Measurements from ENCODE around the gene TBXA2R. TPM values are rescaled to one million over a fixed set of nuclear protein-coding genes. Genes with fewer than 3 reads are reported as not detected.
"Not testable (repeated sequence)": the region's sequence is repeated elsewhere in the genome, so short reads cannot be mapped to it uniquely, and the experiment has no call there.

The TBXA2R gene
- total and polyA plus RNA-seq, 2 donors, result 0.28 to 1.2 TPM

DNA sequence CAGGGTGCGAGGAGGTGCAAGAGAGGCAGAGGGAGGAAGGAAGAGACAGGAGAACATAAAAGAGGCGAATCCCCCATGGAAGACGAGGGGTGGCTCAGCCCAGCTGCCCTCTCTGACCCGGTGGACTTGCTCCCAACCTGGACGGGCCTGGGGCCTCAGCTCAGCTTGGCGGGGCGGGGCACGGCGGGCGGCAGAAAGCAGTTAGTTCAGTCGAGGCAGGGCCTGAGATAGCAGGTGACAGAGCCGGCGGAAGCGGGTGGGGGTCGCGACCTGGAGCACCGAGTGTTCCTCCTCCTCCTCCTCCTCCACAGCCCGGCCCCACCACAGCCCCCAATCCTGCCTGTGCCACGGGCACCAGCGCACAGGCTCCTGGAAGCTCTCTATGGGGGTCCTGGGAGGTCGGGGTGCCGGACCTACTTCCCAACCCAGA lies 26.9 kb upstream of the TBXA2R start:
- peaks cover 13 to 33% of the 10 kb centered on the region in 2 donors for H3K36me3 ChIP-seq (ENCODE audit: control insufficient read depth in 2 of 2, insufficient read depth in 2 of 2, low read length in 1 of 2)
- WGBS, result 95% methylated on average over 22 of the region's 22 CpGs

DNA sequence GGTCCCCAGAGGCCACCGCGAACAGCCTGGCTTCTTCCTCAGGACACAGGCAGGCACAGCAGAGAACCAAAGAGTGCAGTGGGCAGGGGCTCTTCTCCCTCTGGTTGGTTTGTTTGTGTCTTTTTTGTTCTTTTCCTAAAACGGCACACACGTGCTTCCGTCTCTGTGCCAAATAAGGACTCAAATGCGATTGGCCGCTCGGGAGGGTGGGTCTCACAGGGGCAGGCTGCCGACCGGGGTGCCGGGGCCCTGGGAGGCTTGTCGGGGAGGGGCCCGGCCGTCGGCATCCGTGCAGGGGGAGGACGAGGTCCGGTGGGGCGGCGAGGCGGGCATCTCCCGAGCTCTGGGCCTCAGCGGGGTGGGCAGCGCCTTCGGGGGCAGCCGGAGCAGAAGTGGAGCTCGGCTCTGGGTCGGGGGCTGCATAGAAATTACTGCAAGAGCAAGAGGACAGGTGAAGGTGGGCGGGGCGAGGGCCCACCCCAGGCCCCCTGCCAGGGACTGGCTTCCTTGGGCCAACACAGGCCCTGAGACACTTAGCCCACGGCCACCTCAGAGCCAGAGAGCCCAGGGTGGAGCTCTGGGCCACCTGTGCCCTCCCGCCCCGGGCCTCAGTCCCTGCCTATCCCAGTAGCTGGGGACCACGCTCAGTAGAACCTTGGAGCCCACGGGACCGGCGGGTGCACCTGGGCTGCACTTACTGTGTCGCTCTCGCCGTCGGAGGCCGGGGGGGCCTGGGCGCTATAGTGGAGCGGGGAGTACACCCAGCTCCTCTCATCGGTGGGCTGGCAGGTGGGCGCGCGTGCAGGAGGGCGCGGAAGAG lies 26.3 kb upstream of the TBXA2R start:
- no peak for DNase-seq (ENCODE audit: low read depth in 6 of 9, low spot score in 9 of 9)
- Histone ChIP-seq H3K4me3 (ENCODE audit: low read length in 2 of 2) (no peak overlapping the region), H3K27me3 (ENCODE audit: control insufficient read depth in 2 of 2, insufficient read depth in 1 of 2, low read length in 1 of 2) (no peaks in the 10 kb centered on the region), H3K36me3 (ENCODE audit: control insufficient read depth in 2 of 2, insufficient read depth in 2 of 2, low read length in 1 of 2) (peaks cover 9 to 28% of the 10 kb centered on the region in 2 donors), H3K27ac (ENCODE audit: low read depth in 1 of 2, low read length in 1 of 2) (no peak overlapping the region), H3K4me1 (ENCODE audit: control insufficient read depth in 2 of 2, insufficient read depth in 2 of 2, low read length in 2 of 2) (no peaks in the 10 kb centered on the region), H3K9me3 (ENCODE audit: control insufficient read depth in 2 of 2, insufficient read depth in 1 of 2, low read length in 1 of 2) (no peaks in the 10 kb centered on the region)
- WGBS, result 97% methylated on average over 50 of the region's 50 CpGs

More for the DNA sequence above, 26.9 kb upstream of the TBXA2R start:
- no peaks in the 10 kb centered on the region for H3K9me3 ChIP-seq (ENCODE audit: control insufficient read depth in 2 of 2, insufficient read depth in 1 of 2, low read length in 1 of 2)
- no peaks in the 10 kb centered on the region for H3K4me1 ChIP-seq (ENCODE audit: control insufficient read depth in 2 of 2, insufficient read depth in 2 of 2, low read length in 2 of 2)
- H3K4me3 ChIP-seq (ENCODE audit: low read length in 2 of 2), result no peak overlapping the region
- no peak overlapping the region for H3K27ac ChIP-seq (ENCODE audit: low read depth in 1 of 2, low read length in 1 of 2)
- H3K27me3 ChIP-seq (ENCODE audit: control insufficient read depth in 2 of 2, insufficient read depth in 1 of 2, low read length in 1 of 2), result no peaks in the 10 kb centered on the region
- no peak for DNase-seq (ENCODE audit: low read depth in 6 of 9, low spot score in 9 of 9)

DNA sequence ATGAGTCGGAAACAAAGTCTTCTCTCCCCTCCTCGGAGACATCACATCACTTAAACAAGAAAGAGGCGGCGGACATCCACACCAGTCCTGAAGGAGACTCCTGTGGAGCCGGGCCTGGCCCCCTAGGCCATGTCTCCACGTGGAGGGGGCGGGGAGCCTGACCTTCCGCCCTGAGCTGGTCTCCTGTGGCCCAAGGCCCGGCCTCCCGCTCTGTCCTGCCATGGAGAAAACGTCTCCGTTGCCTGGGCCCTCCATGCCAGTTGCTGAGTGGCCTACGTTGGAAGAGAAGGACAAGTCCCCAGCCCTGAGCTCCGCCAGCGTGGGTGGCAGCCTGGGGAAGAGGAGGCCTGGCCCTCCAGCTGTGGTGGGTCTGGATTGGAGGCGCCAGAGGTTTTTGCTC lies 25.4 kb upstream of the TBXA2R start:
- 95% methylated on average over 16 of the region's 16 CpGs for WGBS
- DNase-seq (ENCODE audit: low read depth in 6 of 9, low spot score in 9 of 9), result no peak
- no peak overlapping the region for H3K4me3 ChIP-seq (ENCODE audit: low read length in 2 of 2)
- H3K9me3 ChIP-seq (ENCODE audit: control insufficient read depth in 2 of 2, insufficient read depth in 1 of 2, low read length in 1 of 2), result peaks cover 0 to 3% of the 10 kb centered on the region in 2 donors
- H3K4me1 ChIP-seq (ENCODE audit: control insufficient read depth in 2 of 2, insufficient read depth in 2 of 2, low read length in 2 of 2), result peaks cover 0 to 4% of the 10 kb centered on the region in 2 donors
- H3K27ac ChIP-seq (ENCODE audit: low read depth in 1 of 2, low read length in 1 of 2), result no peak overlapping the region
- H3K27me3 ChIP-seq (ENCODE audit: control insufficient read depth in 2 of 2, insufficient read depth in 1 of 2, low read length in 1 of 2), result no peaks in the 10 kb centered on the region
- peaks cover 7 to 20% of the 10 kb centered on the region in 2 donors for H3K36me3 ChIP-seq (ENCODE audit: control insufficient read depth in 2 of 2, insufficient read depth in 2 of 2, low read length in 1 of 2)

DNA sequence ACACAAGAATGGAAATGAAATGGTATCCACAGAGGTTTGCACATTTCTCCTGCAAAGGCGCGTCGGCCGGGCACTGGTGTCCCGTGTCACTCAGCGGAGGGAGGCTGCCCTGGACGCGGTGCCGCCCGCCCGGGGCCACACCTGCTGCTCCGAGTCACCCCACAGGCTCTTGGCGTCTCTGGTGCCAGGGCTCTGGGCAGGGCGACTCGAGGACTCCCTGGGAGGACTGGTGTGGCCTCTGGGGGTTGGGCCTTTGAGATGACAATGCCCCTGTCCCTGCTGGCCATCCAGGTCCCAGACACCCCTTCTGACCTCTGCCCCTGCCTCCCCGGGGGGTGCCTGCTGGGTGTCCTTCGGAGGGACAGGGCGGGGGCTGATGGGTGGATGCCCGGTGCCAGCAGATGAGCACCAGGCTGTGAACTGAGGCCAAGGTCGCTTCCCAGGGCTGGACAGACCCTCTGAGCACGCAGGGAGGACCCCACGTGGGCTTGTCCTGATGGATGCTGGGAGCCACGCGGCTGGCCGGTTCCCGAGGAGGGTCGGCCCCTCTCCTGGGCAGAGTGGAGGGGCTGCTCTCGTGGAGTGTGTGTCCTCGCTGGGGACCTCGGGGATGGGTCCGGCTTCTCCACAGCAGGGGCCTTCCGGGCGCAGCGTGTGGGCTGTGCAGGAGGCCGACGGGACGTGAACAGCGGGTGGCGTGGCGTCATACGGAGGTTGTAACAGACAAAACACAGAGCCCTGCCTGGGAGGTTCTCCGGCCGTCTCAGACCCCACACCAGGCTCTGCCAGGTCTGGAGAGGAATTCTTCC lies 24.6 kb upstream of the TBXA2R start:
- 97% methylated on average over 43 of the region's 43 CpGs for WGBS

DNA sequence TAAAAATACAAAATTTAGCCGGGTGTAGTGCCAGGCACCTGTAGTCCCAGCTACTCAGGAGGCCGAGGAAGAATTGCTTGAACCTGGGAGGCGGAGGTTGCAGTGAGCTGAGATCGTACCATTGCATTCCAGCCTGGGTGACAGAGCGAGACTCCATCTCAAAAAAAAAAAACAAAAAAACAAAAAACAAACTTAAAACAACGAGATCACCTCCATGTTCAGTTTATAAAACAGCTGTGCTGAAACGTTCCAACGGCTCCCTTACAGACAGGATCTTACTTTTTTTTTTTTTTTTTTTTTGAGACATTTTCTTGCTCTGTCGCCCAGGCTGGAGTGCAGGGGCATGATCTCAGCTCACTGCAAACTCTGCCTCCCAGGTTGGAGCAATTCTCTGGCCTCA lies 22.1 kb upstream of the TBXA2R start:
- not testable (repeated sequence) for H3K4me3 ChIP-seq (ENCODE audit: low read length in 2 of 2); H3K9me3 ChIP-seq (ENCODE audit: control insufficient read depth in 2 of 2, insufficient read depth in 1 of 2, low read length in 1 of 2); DNase-seq (ENCODE audit: low read depth in 6 of 9, low spot score in 9 of 9); H3K27ac ChIP-seq (ENCODE audit: low read depth in 1 of 2, low read length in 1 of 2); H3K27me3 ChIP-seq (ENCODE audit: control insufficient read depth in 2 of 2, insufficient read depth in 1 of 2, low read length in 1 of 2)
- peaks cover 7 to 16% of the 10 kb centered on the region in 2 donors for H3K36me3 ChIP-seq (ENCODE audit: control insufficient read depth in 2 of 2, insufficient read depth in 2 of 2, low read length in 1 of 2)
- H3K4me1 ChIP-seq (ENCODE audit: control insufficient read depth in 2 of 2, insufficient read depth in 2 of 2, low read length in 2 of 2), result peaks cover 13 to 22% of the 10 kb centered on the region in 2 donors
- 85% methylated on average over 9 of the region's 9 CpGs for WGBS

More for the DNA sequence above, 24.6 kb upstream of the TBXA2R start:
- H3K27me3 ChIP-seq (ENCODE audit: control insufficient read depth in 2 of 2, insufficient read depth in 1 of 2, low read length in 1 of 2), result no peaks in the 10 kb centered on the region
- no peak for DNase-seq (ENCODE audit: low read depth in 6 of 9, low spot score in 9 of 9)
- no peak overlapping the region for H3K27ac ChIP-seq (ENCODE audit: low read depth in 1 of 2, low read length in 1 of 2)
- peaks cover 0 to 8% of the 10 kb centered on the region in 2 donors for H3K4me1 ChIP-seq (ENCODE audit: control insufficient read depth in 2 of 2, insufficient read depth in 2 of 2, low read length in 2 of 2)
- no peak overlapping the region for H3K4me3 ChIP-seq (ENCODE audit: low read length in 2 of 2)
- peaks cover 0 to 3% of the 10 kb centered on the region in 2 donors for H3K9me3 ChIP-seq (ENCODE audit: control insufficient read depth in 2 of 2, insufficient read depth in 1 of 2, low read length in 1 of 2)
- peaks cover 7 to 16% of the 10 kb centered on the region in 2 donors for H3K36me3 ChIP-seq (ENCODE audit: control insufficient read depth in 2 of 2, insufficient read depth in 2 of 2, low read length in 1 of 2)

DNA sequence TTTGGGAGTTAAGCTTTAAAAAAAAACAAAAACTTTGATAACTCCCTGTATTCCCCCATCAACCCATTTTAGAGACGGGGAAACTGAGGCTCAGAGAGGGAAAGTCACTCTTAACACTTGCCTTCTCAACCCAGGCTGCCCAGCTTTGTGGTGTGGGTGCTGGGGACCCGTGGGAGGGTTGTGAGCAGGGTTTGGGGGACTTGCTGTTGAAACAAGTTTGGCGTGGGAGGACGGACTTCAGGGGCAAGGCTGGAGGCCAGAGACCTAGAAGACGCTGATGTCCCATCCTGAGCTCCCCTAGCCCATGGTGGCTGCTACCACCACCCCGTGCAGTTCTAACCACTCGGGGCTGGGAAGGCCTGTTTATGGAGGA lies 20.7 kb upstream of the TBXA2R start:
- Histone ChIP-seq H3K27ac (ENCODE audit: low read depth in 1 of 2, low read length in 1 of 2) (no peak overlapping the region), H3K27me3 (ENCODE audit: control insufficient read depth in 2 of 2, insufficient read depth in 1 of 2, low read length in 1 of 2) (no peaks in the 10 kb centered on the region), H3K4me1 (ENCODE audit: control insufficient read depth in 2 of 2, insufficient read depth in 2 of 2, low read length in 2 of 2) (peaks cover 13 to 22% of the 10 kb centered on the region in 2 donors), H3K36me3 (ENCODE audit: control insufficient read depth in 2 of 2, insufficient read depth in 2 of 2, low read length in 1 of 2) (peaks cover 11 to 25% of the 10 kb centered on the region in 2 donors), H3K4me3 (ENCODE audit: low read length in 2 of 2) (peak overlapping the region in 1 of 2 donors; percentile 26), H3K9me3 (ENCODE audit: control insufficient read depth in 2 of 2, insufficient read depth in 1 of 2, low read length in 1 of 2) (peaks cover 0 to 3% of the 10 kb centered on the region in 2 donors)
- WGBS, result 72% methylated on average over 7 of the region's 7 CpGs
- DNase-seq (ENCODE audit: low read depth in 6 of 9, low spot score in 9 of 9), result no peak

DNA sequence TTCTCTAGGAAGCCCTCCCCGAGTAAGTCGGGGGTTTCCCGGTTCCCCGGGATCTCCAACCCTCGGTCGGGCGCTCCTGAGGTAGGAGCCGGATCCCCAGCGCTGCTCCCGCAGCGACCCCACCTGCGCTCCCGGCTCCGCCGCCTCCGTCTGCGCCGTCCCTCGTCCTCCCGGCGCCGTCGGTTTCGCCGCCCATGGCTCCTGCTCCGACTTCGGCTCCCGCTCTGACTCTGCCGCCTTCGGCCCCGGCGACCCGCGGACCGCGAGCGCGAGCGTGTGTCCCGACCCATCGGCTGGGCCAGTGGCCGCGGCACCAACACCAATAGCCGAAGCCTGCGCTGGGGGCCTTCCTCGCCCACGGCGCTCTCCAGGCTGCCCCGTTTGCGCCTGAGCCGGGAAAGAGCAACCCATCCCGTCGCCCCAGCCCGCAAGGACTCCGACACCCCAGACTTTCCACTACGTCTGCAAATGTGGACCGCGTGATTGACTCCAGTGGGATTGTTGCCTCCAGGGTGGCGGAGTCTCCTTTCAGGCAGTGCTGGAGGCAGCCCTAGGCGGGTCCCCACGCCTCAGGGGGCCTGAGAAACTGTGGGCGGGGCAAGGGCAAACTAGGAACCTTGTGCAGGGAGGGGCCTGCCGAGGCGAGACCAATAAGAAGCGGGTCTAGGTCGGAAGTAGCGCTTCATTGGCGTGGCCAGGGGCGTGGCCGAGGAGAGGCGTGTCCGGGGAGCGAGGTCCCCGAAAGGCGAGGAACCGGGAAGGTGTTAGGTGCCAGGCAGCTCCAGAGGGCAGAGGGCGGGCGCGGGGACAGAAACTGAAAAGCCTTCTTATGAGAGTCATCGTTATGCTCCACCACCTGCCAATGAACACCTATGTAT lies 20.0 kb upstream of the TBXA2R start, which contains the start of gene CACTIN:
Gene CACTIN, minus strand, starts transcription at position 318 of the 878 bp plus-strand sequence. Its CDS starts 28 bp downstream, at position 290.
- Histone ChIP-seq H3K27ac (ENCODE audit: low read depth in 1 of 2, low read length in 1 of 2) (peak within 1 kb of the TSS; percentile 86 to 94), H3K27me3 (ENCODE audit: control insufficient read depth in 2 of 2, insufficient read depth in 1 of 2, low read length in 1 of 2) (no peaks in the 10 kb centered on the region), H3K4me1 (ENCODE audit: control insufficient read depth in 2 of 2, insufficient read depth in 2 of 2, low read length in 2 of 2) (peaks cover 13 to 22% of the 10 kb centered on the region in 2 donors), H3K4me3 (ENCODE audit: low read length in 2 of 2) (peak within 1 kb of the TSS; percentile 89 to 90), H3K9me3 (ENCODE audit: control insufficient read depth in 2 of 2, insufficient read depth in 1 of 2, low read length in 1 of 2) (peaks cover 0 to 3% of the 10 kb centered on the region in 2 donors), H3K36me3 (ENCODE audit: control insufficient read depth in 2 of 2, insufficient read depth in 2 of 2, low read length in 1 of 2) (peaks cover 10 to 27% of the 10 kb centered on the region in 2 donors)
- DNase-seq (ENCODE audit: low read depth in 6 of 9, low spot score in 9 of 9), result peak; percentile 91 to 99 (median 97)
- under 1% methylated on average over 80 of the region's 80 CpGs for WGBS

DNA sequence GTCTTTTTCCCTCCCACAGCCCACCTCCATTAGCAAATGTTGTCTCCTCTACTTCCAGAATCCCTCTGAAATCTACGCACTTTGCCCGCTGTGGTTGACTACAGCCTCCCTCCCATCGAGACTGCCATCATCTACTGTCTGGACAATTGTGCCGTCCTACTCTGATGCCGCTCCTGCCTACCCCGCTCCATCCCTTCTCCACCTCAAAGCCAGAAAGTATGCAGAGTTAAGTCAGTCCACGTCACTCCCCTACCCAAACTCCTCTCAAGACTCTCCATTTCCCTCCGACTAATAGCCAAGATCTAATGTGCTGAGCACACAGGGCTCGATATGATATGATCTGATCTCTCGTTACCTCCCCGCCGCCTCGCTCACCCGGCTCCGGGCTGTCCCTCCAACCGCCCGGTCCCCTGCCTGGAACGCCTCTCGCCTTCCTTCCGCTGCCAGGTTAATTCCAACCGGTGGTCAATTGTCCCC lies 19.4 kb upstream of the TBXA2R start:
- Histone ChIP-seq H3K9me3 (ENCODE audit: control insufficient read depth in 2 of 2, insufficient read depth in 1 of 2, low read length in 1 of 2) (peaks cover 0 to 3% of the 10 kb centered on the region in 2 donors), H3K27me3 (ENCODE audit: control insufficient read depth in 2 of 2, insufficient read depth in 1 of 2, low read length in 1 of 2) (no peaks in the 10 kb centered on the region), H3K4me3 (ENCODE audit: low read length in 2 of 2) (peak overlapping the region; percentile 89 to 90), H3K4me1 (ENCODE audit: control insufficient read depth in 2 of 2, insufficient read depth in 2 of 2, low read length in 2 of 2) (peaks cover 13 to 22% of the 10 kb centered on the region in 2 donors), H3K27ac (ENCODE audit: low read depth in 1 of 2, low read length in 1 of 2) (peak overlapping the region; percentile 36 to 38), H3K36me3 (ENCODE audit: control insufficient read depth in 2 of 2, insufficient read depth in 2 of 2, low read length in 1 of 2) (peaks cover 17 to 27% of the 10 kb centered on the region in 2 donors)
- WGBS, result 2% methylated on average over 21 of the region's 21 CpGs
- no peak for DNase-seq (ENCODE audit: low read depth in 6 of 9, low spot score in 9 of 9)

All from thymus (tissue), 11 donors.